HG02642 (cell line): ENCODE measurements around the gene LRFN2.

Experiments used
- ATAC-seq: cut with Tn5 transposase; IDR thresholded peaks from one replicate; pipeline ENCODE4 v1.9.1; 2021; ENCODE audit warnings: mild to moderate bottlenecking; ENCODE audit not compliant: unreplicated experiment, poor library complexity

Gene LRFN2

GRCh38 chr6:40356242-40356910 is 230.8 kb downstream of the LRFN2 start:
- no peak for ATAC-seq

- no peak for ATAC-seq
Measured at GRCh38 chr6:40355532-40355931, 231.6 kb downstream of the LRFN2 start.

GRCh38 chr6:40355066-40355465 is 232.1 kb downstream of the LRFN2 start:
- no peak for ATAC-seq

GRCh38 chr6:40353967-40354452 is 233.2 kb downstream of the LRFN2 start:
- ATAC-seq = no peak

- ATAC-seq = no peak
Measured at GRCh38 chr6:40353197-40353966, 233.8 kb downstream of the LRFN2 start.

- ATAC-seq = no peak
Measured at GRCh38 chr6:40352527-40353170, 234.5 kb downstream of the LRFN2 start.

GRCh38 chr6:40352006-40352405 is 235.2 kb downstream of the LRFN2 start:
- ATAC-seq = no peak

GRCh38 chr6:40350747-40351217 is 236.4 kb downstream of the LRFN2 start:
- no peak for ATAC-seq

- ATAC-seq = no peak
Measured at GRCh38 chr6:40349901-40350746, 237.0 kb downstream of the LRFN2 start.

- ATAC-seq = no peak
Measured at GRCh38 chr6:40349123-40349900, 237.9 kb downstream of the LRFN2 start.

- no peak for ATAC-seq
Measured at GRCh38 chr6:40348591-40348990, 238.6 kb downstream of the LRFN2 start.

- no peak for ATAC-seq
Measured at GRCh38 chr6:40347571-40348011, 239.6 kb downstream of the LRFN2 start.

- no peak for ATAC-seq
Measured at GRCh38 chr6:40346246-40346645, 240.9 kb downstream of the LRFN2 start.

GRCh38 chr6:40344566-40345167 is 242.5 kb downstream of the LRFN2 start:
- no peak for ATAC-seq

GRCh38 chr6:40343877-40344565 is 243.1 kb downstream of the LRFN2 start:
- no peak for ATAC-seq

GRCh38 chr6:40343318-40343876 is 243.8 kb downstream of the LRFN2 start:
- ATAC-seq = no peak

GRCh38 chr6:40342723-40343122 is 244.4 kb downstream of the LRFN2 start:
- ATAC-seq = no peak

GRCh38 chr6:40341726-40342125 is 245.4 kb downstream of the LRFN2 start:
- no peak for ATAC-seq
